Kasumi-1 (cell line): ENCODE measurements around the gene ZNRF3.

Source experiments
- DNase-seq, 2 experiments: peaks; one replicate each; lab custom pipeline; 2025; lab: John Stamatoyannopoulos, UW

The ZNRF3 gene

DNA sequence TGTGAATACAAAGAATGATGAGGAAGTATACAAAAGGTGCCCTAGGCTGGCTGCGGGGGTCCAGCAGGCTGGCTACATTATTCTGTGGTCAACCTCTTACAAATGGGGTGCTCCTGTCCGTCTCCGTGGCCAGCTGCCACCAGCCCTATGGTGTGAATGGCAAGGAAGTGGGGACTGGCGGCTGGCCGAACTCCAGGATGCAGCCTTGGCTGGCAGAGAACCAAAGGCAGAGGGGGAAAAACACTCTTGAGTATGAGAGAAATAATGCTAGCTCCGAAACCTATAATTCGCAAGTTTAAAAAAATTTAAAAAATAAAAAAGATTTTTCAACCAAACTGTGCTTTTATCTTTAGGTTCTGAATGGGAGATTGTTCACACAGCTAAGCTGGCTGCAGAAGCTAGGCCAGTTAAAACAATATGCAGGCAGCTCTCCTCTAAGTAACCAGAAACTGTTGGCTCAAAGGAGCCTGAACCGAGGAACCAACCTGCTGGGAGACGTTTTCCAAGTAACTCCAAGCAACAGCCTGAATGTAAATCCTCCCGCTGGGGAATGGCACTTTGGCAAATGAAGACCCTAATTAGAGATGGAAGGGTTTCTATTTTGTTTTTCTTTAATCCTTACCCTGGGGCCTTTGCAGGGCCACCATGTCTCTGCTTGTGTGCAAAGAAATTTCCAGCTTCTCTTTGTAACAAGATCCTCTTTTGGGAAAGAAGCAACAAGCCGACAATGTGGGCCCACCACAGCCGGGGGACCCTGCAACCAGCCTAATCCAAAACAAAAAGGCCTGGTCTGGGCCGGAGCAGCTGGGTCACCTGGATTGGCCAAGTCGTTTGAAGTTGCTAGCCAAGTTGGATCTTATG, 128.1 kb downstream of the ZNRF3 start:
- no peak for DNase-seq

DNA sequence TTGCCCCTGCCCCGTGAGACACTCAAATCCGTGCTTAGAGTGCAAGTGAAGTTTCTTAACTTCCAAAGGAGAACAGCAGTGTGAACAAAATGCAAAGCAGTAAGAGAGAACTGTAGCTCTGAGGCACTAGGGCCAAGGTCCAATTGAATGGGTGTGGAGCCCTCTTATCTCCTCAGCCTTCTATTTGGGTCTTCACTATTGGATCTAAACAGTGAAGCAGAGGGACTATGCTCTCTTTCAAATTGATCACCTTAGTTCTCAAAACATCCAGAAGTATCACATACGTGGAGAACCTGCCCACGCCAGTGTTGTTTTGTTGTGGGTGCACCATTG, 128.7 kb downstream of the ZNRF3 start:
- no peak for DNase-seq

DNA sequence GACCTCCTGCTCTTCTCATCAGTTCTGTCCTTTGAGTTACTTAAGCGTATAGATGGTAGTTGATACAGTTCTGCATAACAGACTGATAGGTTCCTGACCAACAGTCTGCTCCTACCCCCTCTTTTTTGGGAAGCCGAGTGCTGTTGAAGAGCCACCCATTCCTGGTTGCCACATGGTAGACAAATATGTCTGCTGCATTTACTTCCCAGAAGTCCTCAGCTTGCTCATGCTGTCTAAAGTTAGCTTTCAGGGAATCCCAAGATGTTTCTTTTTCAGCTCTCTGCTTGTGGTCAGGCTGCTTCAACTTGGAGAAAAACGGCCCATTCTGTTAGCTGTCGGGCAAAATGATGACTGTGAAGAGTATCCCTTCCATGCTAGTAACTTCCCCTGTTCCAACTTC, 129.6 kb downstream of the ZNRF3 start:
- no peak for DNase-seq

DNA sequence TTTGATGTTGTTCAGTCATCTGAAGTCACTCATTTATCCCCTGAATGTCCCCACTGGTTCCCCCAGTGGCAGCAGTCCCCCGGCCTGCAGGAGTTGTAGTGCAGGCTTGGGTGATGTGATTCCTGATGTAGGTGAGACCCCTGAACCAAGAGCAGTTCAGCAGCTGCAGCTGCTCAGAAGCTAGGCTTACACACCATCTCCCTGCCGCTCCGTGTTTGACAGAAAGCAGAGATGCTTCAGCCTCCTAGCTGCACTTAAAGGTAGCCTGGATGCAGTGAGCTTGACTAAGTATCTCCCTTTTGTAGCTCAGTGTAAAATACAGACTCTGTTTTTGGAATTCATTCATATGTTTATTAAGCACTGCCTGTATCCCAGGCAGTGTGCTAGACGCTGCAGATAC, 130.9 kb downstream of the ZNRF3 start:
- DNase-seq = no peak

DNA sequence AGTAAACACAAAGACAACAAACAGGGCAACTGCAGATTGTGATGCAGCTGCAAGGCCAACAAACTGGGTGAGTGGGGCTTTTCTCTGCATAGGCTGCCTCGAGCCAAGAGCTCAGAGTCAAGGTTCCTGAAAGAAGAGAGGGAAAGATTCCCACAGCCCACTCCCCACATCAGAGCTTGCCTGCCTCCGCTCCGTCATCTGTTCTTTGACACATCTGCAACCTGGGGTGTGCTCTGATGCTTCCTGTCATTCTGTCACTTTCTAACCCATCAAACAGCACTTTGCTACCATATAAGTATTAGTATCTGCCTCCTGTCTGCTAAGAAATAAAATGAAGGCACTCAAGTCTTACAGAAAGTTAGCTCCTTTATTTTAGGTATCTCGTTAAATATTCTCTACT, 131.4 kb downstream of the ZNRF3 start:
- DNase-seq = no peak

DNA sequence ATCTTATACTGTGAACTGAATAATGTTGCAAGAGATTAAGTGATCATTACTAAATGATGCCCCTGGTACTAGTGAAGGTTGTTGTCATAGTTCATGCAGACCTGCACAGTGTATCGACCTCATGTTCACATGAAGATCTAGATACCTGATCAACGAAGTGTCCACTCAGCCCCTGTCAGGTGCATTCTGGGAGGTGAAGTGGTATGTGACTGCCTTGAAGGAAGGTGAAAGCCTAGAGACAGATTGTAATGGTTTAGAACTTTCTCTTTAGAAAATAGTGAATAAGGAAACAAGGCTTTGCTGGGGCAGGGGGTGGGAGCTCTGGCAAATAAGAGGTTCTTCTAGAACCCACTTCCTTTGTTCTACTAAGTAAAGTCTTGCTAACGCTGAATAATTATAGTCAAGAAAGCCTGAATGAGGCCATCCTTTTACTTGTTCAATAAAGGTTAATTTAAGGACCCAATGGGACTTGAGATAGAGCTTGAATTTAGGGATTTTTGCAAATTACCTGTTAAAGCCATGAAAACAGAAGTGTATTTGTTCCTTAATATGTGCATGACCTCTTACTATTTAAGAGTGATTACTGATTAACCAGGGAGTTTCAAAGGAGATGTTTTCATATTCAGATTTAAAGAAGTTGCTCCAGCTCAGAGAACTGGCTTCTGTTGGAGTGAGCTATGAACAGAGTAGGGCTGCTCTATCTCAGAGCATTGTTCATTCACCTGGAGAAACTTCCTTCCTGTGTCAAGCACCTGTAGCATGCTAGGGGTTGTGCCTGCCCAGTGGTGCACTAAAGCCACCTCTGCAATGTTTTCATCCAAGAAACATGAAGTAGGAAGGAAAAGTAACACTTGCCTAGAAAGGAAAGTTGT, 132.9 kb downstream of the ZNRF3 start:
- no peak for DNase-seq

DNA sequence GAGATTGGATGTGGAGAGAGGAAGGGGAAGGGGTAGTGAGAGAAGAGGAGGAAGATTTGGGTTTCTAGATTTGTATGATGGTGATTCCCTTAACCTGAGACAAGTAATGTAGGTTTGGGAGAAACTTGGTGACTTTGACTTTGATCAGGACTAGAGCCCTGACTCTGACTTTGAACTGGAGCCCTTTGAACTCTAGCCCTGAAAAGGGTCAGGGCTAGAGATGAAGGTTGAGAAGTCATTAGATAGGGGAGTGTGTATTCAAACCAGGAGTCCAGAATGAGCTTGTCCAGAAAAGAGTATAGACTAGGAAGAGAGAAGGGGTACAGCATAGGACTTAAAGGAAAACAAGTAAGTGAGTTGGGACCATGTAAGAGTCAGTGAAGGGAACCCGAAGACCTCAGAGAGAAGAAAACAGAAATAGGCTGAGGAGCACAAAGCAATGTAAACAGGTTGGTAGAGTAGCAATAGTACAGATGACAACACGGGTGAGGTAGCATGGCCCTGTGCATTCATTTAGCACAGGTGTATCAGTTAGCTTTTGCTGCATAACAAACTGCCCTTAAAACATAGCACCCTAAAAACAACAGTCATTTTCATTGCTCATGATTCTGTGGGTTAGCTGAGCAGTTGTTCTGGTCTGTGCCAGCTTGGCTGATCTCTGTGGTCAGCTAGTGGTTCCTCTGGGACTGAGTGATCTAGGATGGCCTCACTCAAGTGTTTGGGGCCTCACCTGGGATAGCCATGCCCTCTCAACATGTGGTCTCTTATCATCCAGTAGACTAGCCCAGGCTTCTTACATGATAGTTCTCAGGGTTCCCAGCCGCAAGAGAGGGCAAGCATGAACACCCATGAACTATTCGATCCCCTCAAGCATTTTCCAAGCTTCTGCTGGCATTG, 135.2 kb downstream of the ZNRF3 start:
- DNase-seq = no peak

DNA sequence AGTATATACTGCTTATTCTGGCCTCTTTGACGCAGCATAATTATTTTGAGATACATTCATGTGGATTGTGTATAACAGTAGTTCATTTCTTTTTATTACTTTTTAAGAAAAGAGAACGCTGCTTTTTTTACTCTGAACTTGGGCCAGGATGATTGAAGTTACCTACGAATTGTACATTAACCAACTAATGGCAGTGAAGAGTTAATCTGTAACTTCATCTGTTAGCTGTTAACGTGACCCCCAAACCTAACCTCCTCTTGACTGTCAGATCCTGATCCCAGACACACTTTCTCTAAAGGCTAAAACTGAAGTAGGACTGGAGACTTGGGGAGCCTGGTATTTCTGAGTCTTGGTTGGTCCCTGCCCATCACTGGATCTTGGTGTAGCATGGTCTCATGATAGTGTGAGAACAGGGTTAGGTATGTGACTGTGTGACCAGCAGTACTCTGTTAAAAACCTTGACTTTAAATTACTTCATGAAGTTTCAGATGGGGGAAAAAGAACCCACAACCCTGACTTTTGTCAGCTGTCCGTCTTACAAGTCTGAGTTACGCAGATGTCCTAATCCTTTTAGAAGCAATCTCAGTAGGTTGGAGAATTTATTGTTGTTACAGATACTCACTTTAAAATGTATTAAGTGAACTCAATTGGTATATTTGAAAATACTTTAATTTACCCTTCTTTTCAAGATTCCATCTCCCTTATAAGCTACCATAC, 138.9 kb downstream of the ZNRF3 start:
- no peak for DNase-seq

DNA sequence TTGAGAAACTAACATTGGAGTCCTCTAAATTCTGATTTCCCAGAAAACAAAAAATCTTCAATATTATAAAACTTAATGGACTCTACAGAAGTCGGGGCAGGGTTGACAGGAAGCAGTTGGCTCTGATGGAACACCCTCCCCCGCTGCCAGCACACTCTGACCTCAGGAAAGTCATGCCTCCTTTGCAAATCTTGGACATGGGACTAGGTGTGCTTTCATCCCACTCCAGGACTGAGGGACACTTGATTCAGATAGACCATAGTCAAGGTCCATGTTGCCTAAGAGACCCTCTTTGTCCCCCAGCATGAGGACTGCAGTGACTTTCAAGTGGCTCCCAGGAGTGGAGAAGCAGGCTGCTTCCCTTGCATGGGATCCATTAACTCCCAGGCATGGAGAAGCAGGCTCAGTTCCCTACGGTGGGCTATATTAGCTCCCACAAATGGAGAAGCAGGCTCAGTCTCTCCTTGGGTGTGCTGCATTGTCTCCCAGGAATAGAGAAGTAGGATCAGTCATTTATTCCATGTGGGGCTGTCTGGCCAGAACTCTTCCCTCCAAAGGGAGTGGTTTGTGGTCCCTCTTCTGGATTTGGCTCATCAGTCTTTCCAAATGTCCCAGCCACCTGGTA, 139.9 kb downstream of the ZNRF3 start:
- DNase-seq = no peak

DNA sequence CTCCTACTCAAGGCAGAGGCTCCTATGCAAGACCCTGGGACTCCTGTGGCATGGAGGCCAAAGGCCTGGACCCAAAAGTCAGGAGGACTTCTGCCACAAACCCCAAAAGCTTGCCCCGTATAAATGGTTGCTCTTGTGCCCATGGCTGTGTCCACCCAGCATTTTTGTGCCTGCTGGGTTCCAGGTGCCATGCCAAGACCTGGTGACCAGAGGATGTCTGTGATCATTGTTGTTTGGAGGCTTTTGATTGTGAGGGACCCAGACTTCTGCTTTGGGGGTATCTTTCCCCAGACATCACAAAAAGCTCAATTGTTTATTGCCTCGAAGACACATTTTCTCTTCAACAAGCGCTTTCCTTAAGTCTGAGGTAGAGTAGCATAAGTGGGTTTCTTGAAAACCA, 143.2 kb downstream of the ZNRF3 start:
- DNase-seq = no peak

DNA sequence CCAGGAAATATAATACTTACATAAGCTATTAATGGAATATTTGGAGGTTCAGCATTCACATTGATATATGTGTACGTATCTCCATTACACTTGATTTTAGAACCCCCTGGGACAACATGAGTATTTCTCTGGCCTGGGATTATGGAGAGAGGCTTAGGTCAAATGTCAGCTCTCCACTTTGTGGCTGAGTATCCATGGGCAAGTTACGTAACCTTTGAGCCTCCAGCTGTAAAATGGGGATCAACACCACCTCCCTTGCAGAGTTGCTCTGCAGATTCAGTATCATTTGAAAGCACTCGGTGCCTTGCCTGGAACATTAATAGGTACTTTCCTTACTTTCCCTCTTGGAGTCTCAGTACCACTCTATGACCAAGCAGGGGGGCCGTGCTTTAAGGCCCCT, 145.1 kb downstream of the ZNRF3 start:
- DNase-seq = no peak

DNA sequence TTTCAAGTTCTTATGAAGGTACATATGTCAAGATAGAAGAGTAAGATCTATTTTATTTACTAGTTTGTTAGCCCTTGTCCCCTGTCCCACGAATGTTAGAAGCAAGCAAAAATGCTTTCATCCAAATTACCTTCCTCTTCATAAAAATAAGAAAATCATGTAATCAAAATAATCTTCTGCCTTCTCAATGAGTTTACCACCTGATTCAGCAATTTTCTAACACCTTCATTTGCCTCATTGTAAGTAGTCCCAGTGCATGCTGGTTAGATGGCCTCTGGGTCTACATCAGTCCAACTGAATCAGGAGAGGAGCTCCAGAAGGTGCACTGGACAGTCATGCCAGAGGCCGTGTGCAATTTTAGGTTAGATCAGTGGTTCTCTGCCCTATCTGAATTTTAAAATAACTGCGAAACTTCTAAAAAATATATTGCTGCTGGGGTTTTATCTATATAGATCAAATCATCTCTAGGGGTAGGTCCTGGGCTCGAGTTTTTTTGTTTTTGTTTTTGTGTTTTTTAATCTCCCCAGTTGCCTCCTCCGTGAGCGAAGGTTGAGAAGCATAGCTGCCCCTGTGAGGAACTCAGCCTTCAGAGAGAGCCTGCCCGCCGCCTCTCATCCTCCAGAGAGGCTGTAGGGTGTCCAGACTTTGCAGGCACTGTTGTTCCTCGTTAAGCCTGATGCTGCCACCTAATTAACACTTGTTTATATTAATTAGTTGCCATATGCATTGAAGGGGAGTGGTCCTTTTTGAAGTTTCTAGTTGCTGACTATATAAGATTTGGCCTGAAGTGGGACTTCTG, 146.0 kb downstream of the ZNRF3 start:
- DNase-seq = no peak

DNA sequence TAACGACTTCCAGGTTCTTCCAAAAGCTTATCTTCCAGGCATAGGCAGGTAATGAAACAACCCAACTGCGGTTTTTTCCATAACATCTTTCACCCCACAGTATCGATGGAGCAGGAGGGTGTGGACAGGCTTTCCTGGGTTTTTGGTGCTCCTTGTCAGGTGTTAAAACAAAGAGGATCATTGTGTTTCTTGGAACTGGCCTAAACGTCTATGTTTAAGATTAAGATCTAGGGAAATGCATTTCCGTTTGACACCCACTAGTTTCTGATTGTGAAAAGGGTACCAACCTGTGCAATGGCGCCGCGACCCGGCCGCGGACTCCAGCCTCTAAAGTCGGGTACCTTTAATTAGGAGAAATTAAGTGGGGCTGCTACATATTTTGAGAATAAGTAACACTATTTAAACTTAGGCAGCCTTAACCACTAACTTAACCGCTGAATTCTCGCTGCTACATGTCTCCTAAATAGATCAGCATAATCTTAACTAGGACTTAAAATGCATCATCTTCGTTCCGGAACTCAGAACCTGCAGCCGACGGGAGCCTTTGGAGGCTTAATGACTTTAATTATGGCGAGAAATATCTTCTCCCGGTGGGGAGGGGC, 146.7 kb downstream of the ZNRF3 start:
- DNase-seq = no peak

DNA sequence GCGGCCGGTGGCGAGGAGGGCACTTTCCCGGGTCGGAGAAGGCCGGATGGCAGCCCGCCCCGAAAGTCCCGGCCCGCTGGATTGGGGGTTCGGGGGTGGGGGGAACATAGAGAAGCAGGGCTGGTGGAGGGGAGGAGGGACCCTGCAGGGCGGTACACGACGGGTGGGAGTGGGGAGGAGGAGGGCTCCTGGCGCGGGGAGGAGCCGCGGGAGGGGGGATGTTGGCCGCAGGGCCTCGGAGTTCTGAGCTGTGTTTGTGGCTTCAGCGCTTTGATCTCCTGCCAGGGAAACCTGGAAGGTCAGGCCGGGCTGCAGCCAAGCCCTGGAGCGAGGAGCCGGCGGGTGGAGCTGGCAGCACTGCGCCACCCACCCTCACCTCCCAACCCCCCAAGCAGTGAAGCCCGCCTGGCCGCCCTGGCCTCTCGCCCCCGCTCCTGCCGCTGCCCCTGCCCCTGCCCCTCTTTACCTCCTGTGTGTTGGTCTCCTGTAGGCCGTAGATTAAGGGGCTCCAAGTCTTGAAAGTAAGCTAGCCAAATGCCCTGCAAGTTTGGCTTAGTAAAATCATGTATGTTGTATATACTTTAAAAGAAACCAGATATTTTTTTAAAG, 147.3 kb downstream of the ZNRF3 start:
- DNase-seq = no peak

DNA sequence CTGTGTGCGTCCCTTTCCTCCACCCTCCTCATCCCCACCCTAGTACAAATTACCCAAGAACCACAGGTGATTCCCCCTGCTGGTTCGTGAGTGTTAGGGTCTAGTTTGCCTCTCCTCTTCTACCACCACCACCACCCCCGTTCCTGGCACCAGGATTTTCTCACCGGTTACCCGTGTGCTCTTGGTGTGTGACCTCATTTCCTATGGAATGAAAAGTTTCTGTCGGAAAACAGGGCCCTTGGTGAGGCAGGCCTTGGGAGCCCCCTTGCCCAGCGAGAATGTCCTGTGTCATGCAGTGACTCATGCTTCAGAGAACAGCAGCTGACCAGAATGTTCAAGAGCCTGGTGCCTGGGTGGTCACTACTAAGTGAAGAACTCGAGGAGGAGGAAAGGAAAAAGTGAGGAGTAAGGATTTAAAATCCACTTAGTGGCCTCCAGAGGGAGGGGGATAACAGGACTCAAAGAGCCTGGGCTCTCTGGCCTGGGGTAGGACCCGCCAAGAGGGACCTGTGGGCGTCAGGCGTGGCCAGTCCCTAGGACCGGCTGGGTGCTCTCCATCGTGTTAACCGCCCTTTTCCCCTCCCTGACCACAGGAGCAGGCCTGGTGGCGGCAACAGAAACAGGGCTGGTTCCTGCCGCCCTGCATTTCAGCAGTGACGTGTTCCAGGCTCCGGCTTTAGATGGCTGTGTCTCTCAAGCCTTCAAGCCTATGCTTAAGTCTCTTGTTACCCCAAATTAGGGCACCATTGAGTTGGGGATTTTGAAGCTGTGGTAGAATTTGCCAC, 148.0 kb downstream of the ZNRF3 start:
- no peak for DNase-seq

DNA sequence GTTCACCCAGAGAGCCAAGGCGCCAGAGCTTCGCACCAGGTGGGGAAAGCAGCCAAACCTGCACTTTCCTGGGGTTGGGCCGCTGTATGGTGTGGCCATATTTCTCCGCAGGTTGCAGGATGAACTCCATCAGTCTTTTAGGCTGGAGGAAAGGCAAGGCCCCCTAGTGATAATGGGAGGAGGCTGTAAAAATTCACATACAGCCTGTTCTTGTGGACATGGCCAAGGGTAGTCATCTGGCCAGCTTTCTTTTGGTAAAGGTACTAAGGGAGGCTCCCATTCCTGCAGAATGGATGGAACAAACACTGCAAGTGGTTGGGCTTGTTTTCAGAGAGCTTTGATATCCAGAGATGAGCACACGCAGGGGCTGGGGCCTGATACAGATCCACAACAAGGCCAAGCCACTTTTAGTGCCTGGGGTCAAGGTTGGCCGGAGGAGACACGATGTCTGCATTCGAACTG, 148.7 kb downstream of the ZNRF3 start:
- DNase-seq = no peak

DNA sequence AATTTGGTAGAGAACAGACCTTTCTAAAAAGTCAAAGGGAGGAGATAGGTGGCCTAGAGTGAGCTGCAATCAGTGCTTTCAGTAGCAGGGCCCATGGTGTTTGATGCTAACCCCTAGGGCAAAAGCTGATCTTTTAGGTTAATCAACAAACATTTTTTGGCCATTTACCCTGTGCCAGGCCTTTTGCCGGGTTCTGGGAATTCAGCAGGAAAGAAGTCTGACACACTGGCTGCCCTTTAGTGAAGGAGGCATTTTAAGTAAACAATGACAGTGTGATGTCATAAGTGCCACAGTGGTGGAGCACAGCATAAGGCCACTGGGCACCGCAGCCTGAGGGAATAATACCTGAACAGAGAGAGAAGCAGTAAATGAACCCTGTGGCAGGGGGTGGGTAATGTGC, 149.2 kb downstream of the ZNRF3 start:
- DNase-seq = no peak

DNA sequence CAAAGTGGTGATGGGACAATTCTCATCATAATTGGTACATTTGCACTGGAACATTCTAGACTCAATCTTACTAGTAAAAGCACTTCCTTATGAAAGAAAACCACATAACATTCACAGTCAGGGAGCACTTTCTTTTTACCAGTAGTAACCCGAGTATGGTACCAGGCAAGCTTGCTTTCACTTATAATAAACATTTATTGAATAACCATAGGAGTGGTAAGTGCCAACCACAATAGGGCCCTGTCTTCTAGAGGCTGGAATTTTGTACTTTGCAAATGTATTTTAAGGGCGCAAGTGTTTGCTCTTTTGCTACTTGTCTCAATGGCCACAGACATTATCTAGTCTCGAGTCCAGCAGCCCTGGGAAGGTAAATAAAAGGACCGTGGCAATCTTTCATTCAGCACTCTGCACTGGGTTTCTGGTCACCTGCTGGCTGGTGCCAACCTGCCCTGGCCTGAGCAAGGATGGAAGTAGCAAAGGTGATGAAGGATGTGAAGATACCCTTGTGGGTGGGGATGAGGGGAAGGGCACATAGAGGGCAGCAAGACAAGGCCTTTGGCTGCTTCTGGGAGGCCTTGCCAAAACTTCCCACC, 154.1 kb downstream of the ZNRF3 start:
- no peak for DNase-seq
